ENCODE results near the gene JAM2. TPM values are rescaled to one million over a fixed set of nuclear protein-coding genes. Genes with fewer than 3 reads are reported as not detected.

Gene JAM2
- total RNA-seq, 2 donors from 2014 or later, result 0.48 to 1.7 TPM

- H3K4me1 ChIP-seq (ENCODE audit: control insufficient read depth, insufficient read depth, low read length), result no peaks in the 10 kb centered on the region
- peak; percentile 98 for DNase-seq
- H3K27me3 Mint-ChIP-seq (ENCODE audit: insufficient read depth), result no peaks in the 10 kb centered on the region
- peak within 1 kb of the TSS; percentile 97 for H3K4me3 Mint-ChIP-seq
- H3K4me3 ChIP-seq (ENCODE audit: low read length), result peak within 1 kb of the TSS; percentile 98
- peaks cover 18% of the 10 kb centered on the region for H3K4me1 Mint-ChIP-seq
- H3K27ac ChIP-seq (ENCODE audit: low read depth, low read length), result peak within 1 kb of the TSS; percentile 95
- H3K27ac Mint-ChIP-seq, result peak within 1 kb of the TSS; percentile 100
- TF ChIP-seq, protein P1, sequence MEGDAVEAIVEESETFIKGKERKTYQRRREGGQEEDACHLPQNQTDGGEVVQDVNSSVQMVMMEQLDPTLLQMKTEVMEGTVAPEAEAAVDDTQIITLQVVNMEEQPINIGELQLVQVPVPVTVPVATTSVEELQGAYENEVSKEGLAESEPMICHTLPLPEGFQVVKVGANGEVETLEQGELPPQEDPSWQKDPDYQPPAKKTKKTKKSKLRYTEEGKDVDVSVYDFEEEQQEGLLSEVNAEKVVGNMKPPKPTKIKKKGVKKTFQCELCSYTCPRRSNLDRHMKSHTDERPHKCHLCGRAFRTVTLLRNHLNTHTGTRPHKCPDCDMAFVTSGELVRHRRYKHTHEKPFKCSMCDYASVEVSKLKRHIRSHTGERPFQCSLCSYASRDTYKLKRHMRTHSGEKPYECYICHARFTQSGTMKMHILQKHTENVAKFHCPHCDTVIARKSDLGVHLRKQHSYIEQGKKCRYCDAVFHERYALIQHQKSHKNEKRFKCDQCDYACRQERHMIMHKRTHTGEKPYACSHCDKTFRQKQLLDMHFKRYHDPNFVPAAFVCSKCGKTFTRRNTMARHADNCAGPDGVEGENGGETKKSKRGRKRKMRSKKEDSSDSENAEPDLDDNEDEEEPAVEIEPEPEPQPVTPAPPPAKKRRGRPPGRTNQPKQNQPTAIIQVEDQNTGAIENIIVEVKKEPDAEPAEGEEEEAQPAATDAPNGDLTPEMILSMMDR (conservative IDR thresholded peaks at IDR 0.05), result peak; percentile 14
- H3K9me3 Mint-ChIP-seq, result no peaks in the 10 kb centered on the region
- no peaks in the 10 kb centered on the region for H3K9me3 ChIP-seq (ENCODE audit: control insufficient read depth, low read length)
- no peaks in the 10 kb centered on the region for H3K27me3 ChIP-seq (ENCODE audit: control insufficient read depth, insufficient read depth, low read length, poor library complexity, severe bottlenecking)
- H3K9ac ChIP-seq (ENCODE audit: extremely low read depth, low read length, poor library complexity, severe bottlenecking), result peak within 1 kb of the TSS; percentile 91
- H3K36me3 ChIP-seq (ENCODE audit: control insufficient read depth, insufficient read depth, low read length), result peaks cover 12% of the 10 kb centered on the region
- WGBS, 2 experiments (ENCODE audit: insufficient coverage in 1 of 2, insufficient read length in 1 of 2), result 0% methylated on average over 19 to 64 of the region's 64 CpGs
- H3K36me3 Mint-ChIP-seq (ENCODE audit: low read depth), result peaks cover 3% of the 10 kb centered on the region
These were observed 96.0 kb downstream of the JAM2 start, which contains the start of the genes ATP5PF and GABPA for GRCh38 chr21:25734904-25735645. Gene ATP5PF (minus strand): TSS chr21:25734904. CDS start chr21:25729794, 5,110 bp downstream. Gene GABPA (plus strand): TSS chr21:25734972. CDS start chr21:25741599, 6,627 bp downstream.

DNA sequence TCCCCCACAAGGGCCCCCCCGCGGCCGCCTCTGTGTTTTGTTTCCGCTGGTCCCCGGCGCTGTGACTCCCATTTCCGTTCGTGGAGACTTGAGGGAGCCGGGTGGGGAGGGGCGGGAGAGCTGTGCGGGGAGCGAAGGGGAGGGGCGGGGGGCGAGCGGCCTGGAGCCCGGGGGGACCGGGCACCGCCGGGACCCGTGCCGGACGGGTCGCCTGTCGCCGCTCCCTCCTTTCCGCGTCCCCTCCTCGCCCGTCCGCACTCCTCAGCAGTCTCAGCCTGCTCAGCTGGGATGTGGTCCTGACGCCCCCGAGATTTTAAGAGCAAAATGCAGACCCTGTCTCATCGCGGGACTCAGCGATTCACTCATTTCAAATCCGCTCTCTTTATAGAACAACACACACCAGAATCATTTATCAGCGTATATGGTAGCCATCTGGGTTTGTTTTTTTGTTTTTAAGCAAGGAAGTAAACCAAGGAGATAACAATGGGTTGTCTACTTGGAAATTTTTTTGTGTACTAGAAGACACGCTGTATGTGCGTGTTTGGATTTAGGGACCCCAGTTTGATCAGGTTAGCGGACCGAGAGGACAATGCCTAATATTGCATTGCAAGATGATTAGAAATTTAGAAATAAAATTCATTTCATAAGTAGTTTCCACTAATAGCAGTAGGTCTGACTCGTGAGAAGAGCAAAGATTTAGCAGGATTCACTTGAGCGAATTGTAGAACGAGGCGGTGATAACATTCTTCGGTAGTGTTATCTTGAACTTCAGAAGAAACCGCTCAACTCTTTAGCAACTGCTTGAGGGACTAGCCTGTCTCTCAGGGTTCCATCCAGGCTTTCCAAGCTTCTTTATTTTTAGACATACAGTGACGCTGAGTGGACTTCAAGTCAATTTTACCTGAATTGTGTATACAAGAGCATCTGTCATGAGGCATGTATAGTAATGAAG lies 96.9 kb downstream of the JAM2 start:
- Mint-ChIP-seq H3K27me3 (ENCODE audit: insufficient read depth) (no peaks in the 10 kb centered on the region), H3K27ac (peak overlapping the region; percentile 95), H3K36me3 (ENCODE audit: low read depth) (peaks cover 1% of the 10 kb centered on the region), H3K9me3 (no peaks in the 10 kb centered on the region), H3K4me1 (peaks cover 18% of the 10 kb centered on the region), H3K4me3 (peak overlapping the region; percentile 97)
- Histone ChIP-seq H3K36me3 (ENCODE audit: control insufficient read depth, insufficient read depth, low read length) (peaks cover 10% of the 10 kb centered on the region), H3K4me3 (ENCODE audit: low read length) (peak overlapping the region; percentile 98), H3K9me3 (ENCODE audit: control insufficient read depth, low read length) (no peaks in the 10 kb centered on the region), H3K9ac (ENCODE audit: extremely low read depth, low read length, poor library complexity, severe bottlenecking) (peak overlapping the region; percentile 91), H3K4me1 (ENCODE audit: control insufficient read depth, insufficient read depth, low read length) (no peaks in the 10 kb centered on the region), H3K27ac (ENCODE audit: low read depth, low read length) (peak overlapping the region; percentile 95), H3K27me3 (ENCODE audit: control insufficient read depth, insufficient read depth, low read length, poor library complexity, severe bottlenecking) (no peaks in the 10 kb centered on the region)
- TF ChIP-seq, protein P1 (conservative IDR thresholded peaks at IDR 0.05), result no peak
- DNase-seq, result peak; percentile 89
- 0% methylated on average over 19 to 46 of the region's 48 CpGs for WGBS, 2 experiments (ENCODE audit: insufficient coverage in 1 of 2, insufficient read length in 1 of 2)

GRCh38 chr21:25737421-25737820 lies 98.4 kb downstream of the JAM2 start:
- WGBS, 2 experiments (ENCODE audit: insufficient coverage in 1 of 2, insufficient read length in 1 of 2), result 60% methylated on average over 1 of the region's 1 CpG; no CpG with 5 or more reads in 1 of the 2 experiments
- Mint-ChIP-seq H3K4me3 (peak overlapping the region; percentile 97), H3K27me3 (ENCODE audit: insufficient read depth) (no peaks in the 10 kb centered on the region), H3K27ac (no peak overlapping the region), H3K4me1 (peaks cover 18% of the 10 kb centered on the region), H3K36me3 (ENCODE audit: low read depth) (peaks cover 11% of the 10 kb centered on the region), H3K9me3 (no peaks in the 10 kb centered on the region)
- peak overlapping the region; percentile 98 for H3K4me3 ChIP-seq (ENCODE audit: low read length)
- no peaks in the 10 kb centered on the region for H3K4me1 ChIP-seq (ENCODE audit: control insufficient read depth, insufficient read depth, low read length)
- H3K27ac ChIP-seq (ENCODE audit: low read depth, low read length), result no peak overlapping the region
- H3K9me3 ChIP-seq (ENCODE audit: control insufficient read depth, low read length), result no peaks in the 10 kb centered on the region
- no peaks in the 10 kb centered on the region for H3K27me3 ChIP-seq (ENCODE audit: control insufficient read depth, insufficient read depth, low read length, poor library complexity, severe bottlenecking)
- no peak overlapping the region for H3K9ac ChIP-seq (ENCODE audit: extremely low read depth, low read length, poor library complexity, severe bottlenecking)
- no peak for DNase-seq
- no peaks in the 10 kb centered on the region for H3K36me3 ChIP-seq (ENCODE audit: control insufficient read depth, insufficient read depth, low read length)
- TF ChIP-seq, protein P1 (conservative IDR thresholded peaks at IDR 0.05), result no peak

Data from endodermal cell (in vitro differentiated cells).